HG03565 (cell line): ENCODE data around the gene ERC2.
A peak's percentile ranks its signal among the peaks of the same experiment; 100 is the strongest.

ENCODE experiments used
- ATAC-seq: cut with Tn5 transposase; IDR thresholded peaks from one replicate; pipeline ENCODE4 v1.9.1; 2021; ENCODE audit warnings: mild to moderate bottlenecking, moderate library complexity; ENCODE audit not compliant: unreplicated experiment

ERC2 gene

GRCh38 chr3:55636300-55637195, 831.7 kb downstream of the ERC2 start:
- no peak for ATAC-seq

- no peak for ATAC-seq
Observed at GRCh38 chr3:55634345-55634744, 833.9 kb downstream of the ERC2 start.

- ATAC-seq: no peak
Observed at GRCh38 chr3:55633333-55633732, 834.9 kb downstream of the ERC2 start.

- no peak for ATAC-seq
Observed at GRCh38 chr3:55631766-55632331, 836.4 kb downstream of the ERC2 start.

GRCh38 chr3:55630921-55631299, 837.4 kb downstream of the ERC2 start:
- no peak for ATAC-seq

- ATAC-seq: no peak
Observed at GRCh38 chr3:55630280-55630920, 837.9 kb downstream of the ERC2 start.

GRCh38 chr3:55629432-55629831, 838.8 kb downstream of the ERC2 start:
- no peak for ATAC-seq

- ATAC-seq: no peak
Observed at GRCh38 chr3:55626279-55626665, 842.0 kb downstream of the ERC2 start.

- no peak for ATAC-seq
Observed at GRCh38 chr3:55624238-55624637, 844.0 kb downstream of the ERC2 start.

GRCh38 chr3:55623786-55624185, 844.5 kb downstream of the ERC2 start:
- no peak for ATAC-seq

GRCh38 chr3:55622733-55623132, 845.5 kb downstream of the ERC2 start:
- ATAC-seq: no peak

GRCh38 chr3:55622116-55622515, 846.2 kb downstream of the ERC2 start:
- ATAC-seq: no peak

GRCh38 chr3:55621648-55622047, 846.6 kb downstream of the ERC2 start:
- no peak for ATAC-seq

- no peak for ATAC-seq
Observed at GRCh38 chr3:55621026-55621422, 847.2 kb downstream of the ERC2 start.

GRCh38 chr3:55620351-55621025, 847.8 kb downstream of the ERC2 start:
- peak; percentile 37 for ATAC-seq

GRCh38 chr3:55619046-55619808, 849.0 kb downstream of the ERC2 start:
- ATAC-seq: no peak

GRCh38 chr3:55617385-55617784, 850.9 kb downstream of the ERC2 start:
- no peak for ATAC-seq

- no peak for ATAC-seq
Observed at GRCh38 chr3:55616803-55617202, 851.5 kb downstream of the ERC2 start.

- ATAC-seq: no peak
Observed at GRCh38 chr3:55615694-55616295, 852.5 kb downstream of the ERC2 start.

- no peak for ATAC-seq
Observed at GRCh38 chr3:55615039-55615693, 853.1 kb downstream of the ERC2 start.
